Hepatocyte (in vitro differentiated cells): ENCODE results near the gene MPP1.

Experiments
- CTCF ChIP-seq: fragments of 200-600 bp; sonication (generic); IDR thresholded peaks from 2 replicates; pipeline ENCODE4 v1.5.1; 2016; ENCODE audit warnings: antibody characterized with exemption, mild to moderate bottlenecking; ENCODE audit not compliant: poor library complexity
- EZH2 ChIP-seq: fragments of 200-600 bp; sonication (generic); IDR thresholded peaks from 2 replicates; pipeline ENCODE4 v1.6.1; 2016; ENCODE audit warnings: antibody characterized with exemption, mild to moderate bottlenecking, borderline replicate concordance
- EZH2phosphoT487 ChIP-seq: fragments of 200-600 bp; sonication (generic); IDR thresholded peaks from one replicate; pipeline ENCODE4 v1.6.1; 2018; ENCODE audit warnings: antibody characterized with exemption, mild to moderate bottlenecking, low read depth, moderate library complexity; ENCODE audit not compliant: unreplicated experiment, severe bottlenecking

DNA sequence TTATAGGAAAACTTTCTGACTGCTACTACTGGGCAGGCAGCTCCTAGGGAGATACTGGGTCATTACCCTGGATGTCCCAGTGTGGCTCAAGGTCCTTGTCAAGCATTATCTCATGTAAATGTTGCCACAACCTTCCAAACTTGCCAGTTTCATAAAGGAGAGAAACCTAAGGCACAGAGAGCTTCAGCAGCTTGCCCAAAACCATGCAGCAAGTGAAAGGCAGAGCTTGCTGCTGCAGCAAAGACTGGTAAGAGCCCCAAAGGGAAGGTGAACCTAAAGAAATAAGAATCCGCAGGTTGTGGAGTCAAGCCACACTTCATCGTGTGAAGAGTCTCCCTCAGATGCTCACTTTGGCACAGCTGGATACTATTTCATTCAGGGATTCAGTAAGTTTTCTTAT is 2.3 kb downstream of the MPP1 start:
- TF ChIP-seq CTCF (no peak), EZH2phosphoT487 (no peak), EZH2 (no peak)
